AG04449 (cell line): Measurements from ENCODE around the gene TTC3.

ENCODE experiments used
- CTCF ChIA-PET: fragments of 350-600 bp; formaldehyde crosslinking; extraction: SDS; loops from one replicate; lab custom pipeline; 2021; ENCODE audit warnings: antibody characterized with exemption; lab: Yijun Ruan, JAX
- POLR2A ChIA-PET: fragments of 400-600, 350-600 bp; formaldehyde crosslinking; extraction: SDS; loops from one replicate; lab custom pipeline; 2020; ENCODE audit warnings: antibody characterized with exemption, inconsistent platforms; lab: Yijun Ruan, JAX
- DNase-seq: peaks from one replicate; pipeline ENCODE4 v3.0.0-alpha.2; 2010; ENCODE audit warnings: low read depth, low spot score
- H3K4me3 ChIP-seq: 2 replicates; pipeline ENCODE4 v1.5.1; 2011; ENCODE audit warnings: low read depth, mild to moderate bottlenecking, control low read depth, low read length
- CTCF ChIP-seq: IDR thresholded peaks from one replicate; pipeline ENCODE4 v1.5.1; 2011; ENCODE audit warnings: mild to moderate bottlenecking, moderate library complexity, low read length, control low read depth, inconsistent platforms; ENCODE audit not compliant: insufficient read depth; ENCODE audit errors: missing control alignments

TTC3 gene

GRCh38 chr21:37223804-37224345, 150.8 kb downstream of the TTC3 start:
- no peak for TF ChIP-seq CTCF
- H3K4me3 ChIP-seq: no peak overlapping the region
- ChIA-PET CTCF (no interaction called here), POLR2A (no interaction called here)
- no peak for DNase-seq

- TF ChIP-seq CTCF: no peak
- POLR2A ChIA-PET: no interaction called here
- DNase-seq: no peak
- no peak overlapping the region for H3K4me3 ChIP-seq
- CTCF ChIA-PET: no interaction called here
These were observed 152.1 kb downstream of the TTC3 start for GRCh38 chr21:37224861-37225839.

- H3K4me3 ChIP-seq: no peak overlapping the region
- TF ChIP-seq CTCF: no peak
- ChIA-PET POLR2A (no interaction called here), CTCF (no interaction called here)
- no peak for DNase-seq
These were observed 153.2 kb downstream of the TTC3 start for GRCh38 chr21:37226041-37226920.

- ChIA-PET CTCF (no interaction called here), POLR2A (no interaction called here)
- no peak for TF ChIP-seq CTCF
- no peak for DNase-seq
- H3K4me3 ChIP-seq: no peak overlapping the region
These were observed 154.3 kb downstream of the TTC3 start for GRCh38 chr21:37227071-37228002.

- CTCF ChIA-PET: no interaction called here
- no peak for DNase-seq
- POLR2A ChIA-PET: no interaction called here
- TF ChIP-seq CTCF: no peak
- no peak overlapping the region for H3K4me3 ChIP-seq
These were observed 154.9 kb downstream of the TTC3 start for GRCh38 chr21:37228003-37228400.
